Naive thymus-derived CD4-positive, alpha-beta T cell (primary cell): ENCODE results near the gene C9. TPM values are rescaled to one million over a fixed set of nuclear protein-coding genes. Genes with fewer than 3 reads are reported as not detected.
A peak's percentile ranks its signal among the peaks of the same experiment; 100 is the strongest.
"Not testable (repeated sequence)": the region's sequence is repeated elsewhere in the genome, so short reads cannot be mapped to it uniquely, and the experiment has no call there.

Experiments
- ATAC-seq: fragments of 150-1000 bp; cut with Tn5 transposase; 2 replicates; pipeline ENCODE4 v1.10.0; 2021; ENCODE audit warnings: mild to moderate bottlenecking, moderate library complexity
- CTCF ChIA-PET: fragments of 350-600 bp; sonication (Branson Sonifier 250); formaldehyde crosslinking; loops from one replicate; lab custom pipeline; 2021; ENCODE audit warnings: antibody characterized with exemption; lab: Charles Lee
- POLR2A ChIA-PET: fragments of 350-600 bp; sonication (Branson Sonifier 250); formaldehyde crosslinking; loops from one replicate; lab custom pipeline; 2021; ENCODE audit warnings: antibody characterized with exemption, inconsistent platforms; lab: Charles Lee
- DNase-seq, 9 donors: peaks; one replicate each; pipeline versions ENCODE4 v3.0.0 to v3.0.0-alpha.2; 2020 to 2022; ENCODE audit warnings: mixed read lengths in 1 of 9
- H3K27ac ChIP-seq: one replicate; pipeline ENCODE4 v1.7.0; 2013; ENCODE audit warnings: mild to moderate bottlenecking, low read depth, low read length, moderate library complexity
- H3K27me3 ChIP-seq, 2 donors: one replicate each; pipeline ENCODE4 v1.7.0; 2013; ENCODE audit warnings: low read length in 2 of 2, mild to moderate bottlenecking in 2 of 2, moderate library complexity in 2 of 2; ENCODE audit not compliant: control insufficient read depth in 2 of 2, insufficient read depth in 2 of 2
- H3K36me3 ChIP-seq, 3 experiments: 1 replicate in 2 of 3; 2 replicates in 1 of 3; pipeline ENCODE4 v1.7.0; 2013; ENCODE audit warnings: low read length in 3 of 3, mild to moderate bottlenecking in 3 of 3, moderate library complexity in 1 of 3; ENCODE audit not compliant: insufficient read depth in 3 of 3, control insufficient read depth in 2 of 3
- H3K4me1 ChIP-seq, 2 donors: one replicate each; pipeline ENCODE4 v1.7.0; 2013; ENCODE audit warnings: low read length in 2 of 2, mild to moderate bottlenecking in 2 of 2, moderate library complexity in 1 of 2; ENCODE audit not compliant: control insufficient read depth in 2 of 2, insufficient read depth in 2 of 2
- H3K4me3 ChIP-seq: 2 replicates; pipeline ENCODE4 v1.7.0; 2013; ENCODE audit warnings: mild to moderate bottlenecking, low read length
- H3K9me3 ChIP-seq, 3 experiments: 1 replicate in 2 of 3; 2 replicates in 1 of 3; pipeline ENCODE4 v1.7.0; 2013; ENCODE audit warnings: low read length in 3 of 3; ENCODE audit not compliant: control insufficient read depth in 2 of 3
- H3K27ac Mint-ChIP-seq, 9 donors: one replicate each; pipeline ENCODE4 v1.8.0; 2020 to 2022; ENCODE audit warnings: mixed read lengths in 9 of 9, mild to moderate bottlenecking in 8 of 9, moderate library complexity in 5 of 9, inconsistent platforms in 2 of 9
- H3K27me3 Mint-ChIP-seq, 5 donors: one replicate each; pipeline ENCODE4 v1.8.0; 2021 to 2022; ENCODE audit warnings: mixed read lengths in 5 of 5, mild to moderate bottlenecking in 1 of 5
- H3K36me3 Mint-ChIP-seq, 5 donors: one replicate each; pipeline ENCODE4 v1.8.0; 2020 to 2022; ENCODE audit warnings: mixed read lengths in 5 of 5, mild to moderate bottlenecking in 3 of 5, inconsistent platforms in 1 of 5
- H3K4me1 Mint-ChIP-seq, 7 donors: one replicate each; pipeline ENCODE4 v1.8.0; 2020 to 2022; ENCODE audit warnings: mixed read lengths in 7 of 7, mild to moderate bottlenecking in 3 of 7, inconsistent platforms in 1 of 7
- H3K4me3 Mint-ChIP-seq, 10 donors: one replicate each; pipeline ENCODE4 v1.8.0; 2020 to 2022; ENCODE audit warnings: mild to moderate bottlenecking in 10 of 10, mixed read lengths in 10 of 10, moderate library complexity in 6 of 10, inconsistent platforms in 2 of 10
- H3K9me3 Mint-ChIP-seq, 11 donors: one replicate each; pipeline ENCODE4 v1.8.0; 2020 to 2022; ENCODE audit warnings: mixed read lengths in 11 of 11, mild to moderate bottlenecking in 4 of 11, inconsistent platforms in 1 of 11, moderate library complexity in 1 of 11
- intact Hi-C, 2 donors: fragments of 100-400 bp; cut with micrococcal nuclease; formaldehyde crosslinking; loops; one replicate each; pipeline ENCODE4 v1.15.1; 2023
- polyA plus RNA-seq, 2 donors: library from polyadenylated mRNA; unstranded; fragments of 300-500 nt; fragmentation: Illumina TruSeq; gene quantifications; one replicate each; pipeline ENCODE4 v1.2.3, GENCODE V29; 2021
- total RNA-seq, 6 experiments: library from RNA in 5 of 6; stranded (reverse) in 5 of 6; gene quantifications; 1 replicate in 5 of 6; 2 replicates in 1 of 6; pipeline ENCODE4 v1.2.3 and lab custom pipeline; 2021 to 2026

The C9 gene
- total and polyA plus RNA-seq, 7 experiments from 2014 or later = not detected

GRCh38 chr5:39238366-39239105 lies 125.8 kb downstream of the C9 start:
- intact Hi-C loops = no loop called here
- no peak for ATAC-seq
- Histone ChIP-seq H3K36me3 (no peaks in the 10 kb centered on the region), H3K4me1 (no peaks in the 10 kb centered on the region), H3K27ac (no peak overlapping the region), H3K9me3 (no peaks in the 10 kb centered on the region), H3K4me3 (no peak overlapping the region), H3K27me3 (no peaks in the 10 kb centered on the region)
- Mint-ChIP-seq H3K4me3 (no peak overlapping the region), H3K36me3 (peaks cover 0 to 12% (median 3%) of the 10 kb centered on the region in 5 donors), H3K27me3 (no peaks in the 10 kb centered on the region), H3K9me3 (peaks cover 0 to 18% (median 8%) of the 10 kb centered on the region in 11 donors), H3K27ac (peak overlapping the region in 1 of 9 donors; percentile 2), H3K4me1 (peaks cover 0 to 12% (median 3%) of the 10 kb centered on the region in 7 donors)
- ChIA-PET POLR2A (interaction anchor here (0.6 kb wide), 1 partner anchor 11 kb away, joined by 3 read pairs; no protein-coding TSS in a partner anchor), CTCF (no interaction called here)
- DNase-seq = no peak

DNA sequence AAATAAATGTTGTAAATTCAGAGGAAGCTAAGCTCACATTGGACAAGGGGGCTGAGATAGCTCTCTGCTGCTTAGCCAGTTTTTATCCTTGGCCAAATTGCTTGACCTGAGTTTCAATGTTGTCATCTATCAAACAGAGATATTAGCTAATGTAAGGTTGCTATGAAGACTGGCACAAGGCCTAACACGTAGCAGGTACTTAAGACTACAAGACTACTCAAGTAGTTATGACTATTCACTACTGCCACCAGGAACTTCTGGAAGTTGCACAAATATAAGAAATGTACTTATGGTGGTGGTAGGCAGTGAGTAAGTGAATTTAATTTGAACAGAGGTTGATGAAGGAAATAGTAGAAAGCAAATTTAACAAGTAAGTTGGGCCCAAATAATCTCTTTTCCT lies 127.6 kb downstream of the C9 start:
- CTCF ChIA-PET = no interaction called here

GRCh38 chr5:39235648-39236047 lies 128.6 kb downstream of the C9 start:
- H3K4me1 Mint-ChIP-seq = peaks cover 10 to 22% (median 11%) of the 10 kb centered on the region in 7 donors
- DNase-seq (no peak), ATAC-seq (no peak)
- H3K27me3 ChIP-seq = no peaks in the 10 kb centered on the region
- H3K9me3 ChIP-seq = no peaks in the 10 kb centered on the region
- no peak overlapping the region for H3K4me3 ChIP-seq
- H3K36me3 Mint-ChIP-seq = peaks cover 0 to 9% (median 3%) of the 10 kb centered on the region in 5 donors
- H3K27ac ChIP-seq = no peak overlapping the region
- H3K4me3 Mint-ChIP-seq = no peak overlapping the region
- ChIA-PET CTCF (interaction anchor here (0.8 kb wide), 1 partner anchor 47 kb away, joined by 4 read pairs; no protein-coding TSS in a partner anchor), POLR2A (no interaction called here)
- intact Hi-C loops = no loop called here
- H3K4me1 ChIP-seq = peaks cover 0 to 10% of the 10 kb centered on the region in 2 donors
- H3K27me3 Mint-ChIP-seq = no peaks in the 10 kb centered on the region
- H3K27ac Mint-ChIP-seq = no peak overlapping the region
- H3K36me3 ChIP-seq = no peaks in the 10 kb centered on the region
- H3K9me3 Mint-ChIP-seq = peaks cover 0 to 14% (median 4%) of the 10 kb centered on the region in 11 donors

More for the DNA sequence above, 127.6 kb downstream of the C9 start:
- Mint-ChIP-seq H3K4me1 (peaks cover 4 to 17% (median 8%) of the 10 kb centered on the region in 7 donors), H3K4me3 (no peak overlapping the region), H3K36me3 (peaks cover 0 to 12% (median 3%) of the 10 kb centered on the region in 5 donors), H3K27me3 (no peaks in the 10 kb centered on the region), H3K27ac (no peak overlapping the region), H3K9me3 (peaks cover 0 to 18% (median 8%) of the 10 kb centered on the region in 11 donors)
- Histone ChIP-seq H3K27me3 (no peaks in the 10 kb centered on the region), H3K4me3 (no peak overlapping the region), H3K36me3 (no peaks in the 10 kb centered on the region), H3K27ac (no peak overlapping the region), H3K9me3 (no peaks in the 10 kb centered on the region), H3K4me1 (peaks cover 0 to 4% of the 10 kb centered on the region in 2 donors)
- POLR2A ChIA-PET = no interaction called here
- intact Hi-C loops = no loop called here
- DNase-seq (no peak), ATAC-seq (no peak)

- POLR2A ChIA-PET = not testable (repeated sequence)
These were observed 129.8 kb downstream of the C9 start for GRCh38 chr5:39234494-39234893.

More at GRCh38 chr5:39234494-39234893, 129.8 kb downstream of the C9 start:
- H3K4me3 Mint-ChIP-seq, DNase-seq, H3K36me3 Mint-ChIP-seq, H3K4me1 ChIP-seq, intact Hi-C loops, H3K27ac ChIP-seq, H3K9me3 ChIP-seq, H3K4me3 ChIP-seq, H3K27me3 Mint-ChIP-seq, H3K27me3 ChIP-seq, H3K9me3 Mint-ChIP-seq, H3K36me3 ChIP-seq, ATAC-seq: not testable (repeated sequence)
- H3K27ac Mint-ChIP-seq = peak overlapping the region in 1 of 9 donors; percentile 10
- CTCF ChIA-PET = interaction anchor here (1.1 kb wide), 1 partner anchor 13 kb away, joined by 3 read pairs; no protein-coding TSS in a partner anchor
- peaks cover 10 to 22% (median 13%) of the 10 kb centered on the region in 7 donors for H3K4me1 Mint-ChIP-seq

Other genes starting within 250 kb of the C9 start
- 100 to 1,000 TPM; 310 to 701 (median 497) TPM for gene FYB1, start 144.9 kb downstream of the C9 start, total RNA-seq
- 100 to 1,000 TPM; 342 to 488 TPM for gene FYB1, start 144.9 kb downstream of the C9 start, polyA plus RNA-seq
- 1 to 10 TPM in 4 of 5 experiments, not detected in 1; 1.0 to 6.3 (median 5.8) TPM for gene DAB2, start 60.5 kb upstream of the C9 start, total RNA-seq
- not detected for gene DAB2, start 60.5 kb upstream of the C9 start, polyA plus RNA-seq